Common myeloid progenitor, CD34-positive (primary cell): ENCODE data around the gene RCAN2.

Experiments
- CTCF ChIA-PET: fragments of 350-600 bp; sonication (Branson Sonifier 250); formaldehyde crosslinking; loops from one replicate; lab custom pipeline; 2021; ENCODE audit warnings: antibody characterized with exemption; lab: Charles Lee
- POLR2A ChIA-PET: fragments of 350-600 bp; sonication (Branson Sonifier 250); formaldehyde crosslinking; loops from one replicate; lab custom pipeline; 2021; ENCODE audit warnings: antibody characterized with exemption; lab: Charles Lee
- DNase-seq, 3 donors: peaks; one replicate each; pipeline versions ENCODE4 v3.0.0 to v3.0.0-alpha.2; 2013
- H3K27ac ChIP-seq, 2 experiments: 1 replicate in 1 of 2; 2 replicates in 1 of 2; pipeline ENCODE4 v1.7.0; 2013; ENCODE audit warnings: inconsistent platforms in 2 of 2, low read length in 2 of 2, mild to moderate bottlenecking in 2 of 2, low read depth in 1 of 2, moderate library complexity in 1 of 2; ENCODE audit not compliant: severe bottlenecking in 2 of 2, insufficient read depth in 1 of 2, poor library complexity in 1 of 2
- H3K27me3 ChIP-seq, 5 experiments: replicated peaks in 2 of 5; 1 replicate in 3 of 5; 2 replicates in 2 of 5; pipeline versions ENCODE4 v1.6.1 to v1.7.0; 2013; ENCODE audit warnings: low read length in 4 of 5, mild to moderate bottlenecking in 2 of 5, moderate library complexity in 2 of 5, inconsistent platforms in 1 of 5; ENCODE audit not compliant: insufficient read depth in 5 of 5, control insufficient read depth in 4 of 5
- H3K36me3 ChIP-seq, 4 experiments: 1 replicate in 2 of 4; 2 replicates in 2 of 4; pipeline versions ENCODE4 v1.6.1 to v1.7.0; 2013; ENCODE audit warnings: low read length in 3 of 4, control low read depth in 1 of 4, mild to moderate bottlenecking in 1 of 4; ENCODE audit not compliant: control insufficient read depth in 4 of 4, insufficient read depth in 4 of 4
- H3K4me1 ChIP-seq, 4 experiments: 1 replicate in 3 of 4; 2 replicates in 1 of 4; pipeline versions ENCODE4 v1.6.1 to v1.7.1; 2013; ENCODE audit warnings: low read length in 3 of 4, mild to moderate bottlenecking in 3 of 4, control low read depth in 1 of 4, inconsistent platforms in 1 of 4, moderate library complexity in 1 of 4; ENCODE audit not compliant: control insufficient read depth in 4 of 4, insufficient read depth in 4 of 4; ENCODE audit errors: control extremely low read depth in 1 of 4
- H3K4me3 ChIP-seq, 7 experiments: 1 replicate in 4 of 7; 2 replicates in 3 of 7; pipeline versions ENCODE4 v1.5.1 to v1.7.0; 2013; ENCODE audit warnings: mild to moderate bottlenecking in 7 of 7, low read length in 6 of 7, moderate library complexity in 6 of 7, inconsistent platforms in 2 of 7, low read depth in 2 of 7, control low read depth in 1 of 7; ENCODE audit not compliant: insufficient read depth in 4 of 7, control insufficient read depth in 1 of 7; ENCODE audit errors: extremely low read depth in 1 of 7
- H3K9me3 ChIP-seq, 5 experiments: 1 replicate in 4 of 5; 2 replicates in 1 of 5; pipeline versions ENCODE4 v1.6.1 to v1.7.1; 2013; ENCODE audit warnings: low read length in 4 of 5, mild to moderate bottlenecking in 2 of 5, inconsistent platforms in 1 of 5, low read depth in 1 of 5, moderate library complexity in 1 of 5; ENCODE audit not compliant: control insufficient read depth in 4 of 5, insufficient read depth in 2 of 5; ENCODE audit errors: control extremely low read depth in 1 of 5
- WGBS: methylation state at CpG from one replicate; pipeline ENCODE4 v1.1.5; 2013; ENCODE audit not compliant: insufficient coverage; 5-methylcytosine and 5-hydroxymethylcytosine counted together

Gene RCAN2

GRCh38 chr6:46378161-46378881 lies 112.9 kb downstream of the RCAN2 start:
- CTCF ChIA-PET, result interaction anchor here (1.2 to 1.7 kb wide), 2 partner anchors 157 to 161 kb away, joined by 3 to 5 read pairs; no protein-coding TSS in a partner anchor
- no peaks in the 10 kb centered on the region for H3K36me3 ChIP-seq
- WGBS, result 100% methylated on average over 2 of the region's 2 CpGs

GRCh38 chr6:46377209-46377608 lies 114.0 kb downstream of the RCAN2 start:
- WGBS, result 92% methylated on average over 8 of the region's 8 CpGs
- no peaks in the 10 kb centered on the region for H3K9me3 ChIP-seq
- no peaks in the 10 kb centered on the region for H3K36me3 ChIP-seq
- ChIA-PET POLR2A (no interaction called here), CTCF (no interaction called here)
- no peaks in the 10 kb centered on the region for H3K27me3 ChIP-seq
- no peak for DNase-seq
- peaks cover 8 to 16% (median 9%) of the 10 kb centered on the region in 4 experiments for H3K4me1 ChIP-seq
- peak overlapping the region in 1 of 7 experiments; percentile 0 for H3K4me3 ChIP-seq
- peak overlapping the region in 1 of 2 experiments; percentile 52 for H3K27ac ChIP-seq

More at GRCh38 chr6:46378161-46378881, 112.9 kb downstream of the RCAN2 start:
- DNase-seq, result no peak
- POLR2A ChIA-PET, result no interaction called here
- Histone ChIP-seq H3K27me3 (no peaks in the 10 kb centered on the region), H3K27ac (no peak overlapping the region), H3K9me3 (no peaks in the 10 kb centered on the region), H3K4me1 (peaks cover 8 to 14% (median 9%) of the 10 kb centered on the region in 4 experiments), H3K4me3 (no peak overlapping the region)

GRCh38 chr6:46376562-46377061 lies 114.6 kb downstream of the RCAN2 start:
- H3K4me3 ChIP-seq, result no peak overlapping the region
- no CpG with 5 or more reads among the region's 7 CpGs for WGBS
- DNase-seq, result peak; percentile 69 to 93 (median 89)
- CTCF ChIA-PET, result interaction anchor here (1.0 kb wide), 1 partner anchor 34 kb away, joined by 4 read pairs; no protein-coding TSS in a partner anchor
- no peaks in the 10 kb centered on the region for H3K27me3 ChIP-seq
- H3K36me3 ChIP-seq, result no peaks in the 10 kb centered on the region
- H3K4me1 ChIP-seq, result peaks cover 8 to 21% (median 10%) of the 10 kb centered on the region in 4 experiments
- POLR2A ChIA-PET, result no interaction called here
- peak overlapping the region in 1 of 2 experiments; percentile 52 for H3K27ac ChIP-seq
- H3K9me3 ChIP-seq, result no peaks in the 10 kb centered on the region

- no peak for DNase-seq
- H3K4me1 ChIP-seq, result peaks cover 0 to 7% (median 1%) of the 10 kb centered on the region in 4 experiments
- H3K27me3 ChIP-seq, result no peaks in the 10 kb centered on the region
- whole genome bisulfite sequencing, result 100% methylated on average over 1 of the region's 1 CpG
- H3K4me3 ChIP-seq, result no peak overlapping the region
- H3K9me3 ChIP-seq, result no peaks in the 10 kb centered on the region
- ChIA-PET POLR2A (interaction anchor here (0.6 kb wide), 1 partner anchor 722 kb away, joined by 3 read pairs; no protein-coding TSS in a partner anchor), CTCF (interaction anchor here (1.2 kb wide), 1 partner anchor 10 kb away, joined by 4 read pairs; no protein-coding TSS in a partner anchor)
- H3K27ac ChIP-seq, result no peak overlapping the region
- no peaks in the 10 kb centered on the region for H3K36me3 ChIP-seq
Measured at GRCh38 chr6:46370622-46371021, 120.6 kb downstream of the RCAN2 start.

GRCh38 chr6:46368169-46368536 lies 123.1 kb downstream of the RCAN2 start:
- POLR2A ChIA-PET, result interaction anchor here (1.1 kb wide), 1 partner anchor 9 kb away, joined by 4 read pairs; no protein-coding TSS in a partner anchor
- DNase-seq, result no peak
- no peaks in the 10 kb centered on the region for H3K9me3 ChIP-seq
- H3K27ac ChIP-seq, result no peak overlapping the region
- no peaks in the 10 kb centered on the region for H3K27me3 ChIP-seq
- CTCF ChIA-PET, result interaction anchor here (1.3 kb wide), 1 partner anchor 39 kb away, joined by 4 read pairs; no protein-coding TSS in a partner anchor
- H3K36me3 ChIP-seq, result no peaks in the 10 kb centered on the region
- peaks cover 0 to 7% (median 1%) of the 10 kb centered on the region in 4 experiments for H3K4me1 ChIP-seq
- no CpG with 5 or more reads among the region's 1 CpG for WGBS
- no peak overlapping the region for H3K4me3 ChIP-seq

- H3K27ac ChIP-seq, result no peak overlapping the region
- no peaks in the 10 kb centered on the region for H3K27me3 ChIP-seq
- H3K4me1 ChIP-seq, result peaks cover 0 to 5% (median 1%) of the 10 kb centered on the region in 4 experiments
- DNase-seq, result peak in 1 of 3 donors; percentile 24
- no CpG with 5 or more reads among the region's 2 CpGs for WGBS
- H3K4me3 ChIP-seq, result no peak overlapping the region
- ChIA-PET POLR2A (interaction anchor here (1.1 kb wide), 1 partner anchor 9 kb away, joined by 4 read pairs; no protein-coding TSS in a partner anchor), CTCF (interaction anchor here (1.3 kb wide), 1 partner anchor 39 kb away, joined by 4 read pairs; no protein-coding TSS in a partner anchor)
- H3K9me3 ChIP-seq, result no peaks in the 10 kb centered on the region
- no peaks in the 10 kb centered on the region for H3K36me3 ChIP-seq
Measured at GRCh38 chr6:46367354-46368168, 123.7 kb downstream of the RCAN2 start.
